Neural progenitor cell (in vitro differentiated cells): ENCODE measurements around the gene ZG16. TPM values are rescaled to one million over a fixed set of nuclear protein-coding genes. Genes with fewer than 3 reads are reported as not detected.

Experiments used
- DNase-seq: peaks from one replicate; pipeline ENCODE4 v3.0.0-alpha.2; 2016; ENCODE audit warnings: low spot score
- H2AFZ ChIP-seq: fragments of 200-600 bp; sonication (generic); replicated peaks from 2 replicates; pipeline ENCODE4 v1.6.1; 2016; ENCODE audit warnings: antibody characterized with exemption
- H3F3A ChIP-seq: fragments of 200-600 bp; sonication (generic); 2 replicates; pipeline ENCODE4 v1.6.1; 2016; ENCODE audit warnings: antibody characterized with exemption, low read depth
- H3K27ac ChIP-seq: fragments of 200-600 bp; sonication (generic); 2 replicates; pipeline ENCODE4 v1.5.1; 2016; ENCODE audit warnings: mild to moderate bottlenecking
- H3K27me3 ChIP-seq: fragments of 200-600 bp; sonication (generic); 2 replicates; pipeline ENCODE4 v1.6.1; 2016; ENCODE audit warnings: mild to moderate bottlenecking, moderate library complexity
- H3K36me3 ChIP-seq: fragments of 200-600 bp; sonication (generic); 2 replicates; pipeline ENCODE4 v1.5.1; 2016
- H3K4me1 ChIP-seq: fragments of 200-600 bp; sonication (generic); 2 replicates; pipeline ENCODE4 v1.6.1; 2016; ENCODE audit warnings: mixed run types
- H3K4me2 ChIP-seq: fragments of 200-600 bp; sonication (generic); 2 replicates; pipeline ENCODE4 v1.6.1; 2016
- H3K4me3 ChIP-seq: fragments of 200-600 bp; sonication (generic); 2 replicates; pipeline ENCODE4 v1.5.1; 2016
- H3K79me2 ChIP-seq: fragments of 200-600 bp; sonication (generic); 2 replicates; pipeline ENCODE4 v1.6.1; 2016; ENCODE audit warnings: low read depth
- H3K9ac ChIP-seq: fragments of 200-600 bp; sonication (generic); 2 replicates; pipeline ENCODE4 v1.6.1; 2016
- H3K9me3 ChIP-seq: fragments of 200-600 bp; sonication (generic); 2 replicates; pipeline ENCODE4 v1.5.1; 2016; ENCODE audit warnings: low read depth
- H4K20me1 ChIP-seq: fragments of 200-600 bp; sonication (generic); 2 replicates; pipeline ENCODE4 v1.6.1; 2016; ENCODE audit warnings: low read depth
- H3K27ac Mint-ChIP-seq: 3 replicates; pipeline ENCODE4 v1.8.0; 2021; ENCODE audit warnings: mixed read lengths
- H3K27me3 Mint-ChIP-seq: 2 replicates; pipeline ENCODE4 v1.8.0; 2022; ENCODE audit warnings: low read depth, mild to moderate bottlenecking, inconsistent platforms, moderate library complexity, mixed read lengths; ENCODE audit not compliant: insufficient read depth
- H3K36me3 Mint-ChIP-seq: 3 replicates; pipeline ENCODE4 v1.8.0; 2021; ENCODE audit warnings: mixed read lengths
- H3K4me1 Mint-ChIP-seq: 3 replicates; pipeline ENCODE4 v1.8.0; 2021; ENCODE audit warnings: mixed read lengths
- H3K4me3 Mint-ChIP-seq: 3 replicates; pipeline ENCODE4 v1.8.0; 2021; ENCODE audit warnings: mild to moderate bottlenecking, moderate library complexity, mixed read lengths
- H3K9me3 Mint-ChIP-seq: 3 replicates; pipeline ENCODE4 v1.8.0; 2020; ENCODE audit warnings: mixed read lengths
- EZH2 ChIP-seq: fragments of 200-600 bp; sonication (generic); IDR thresholded peaks from 2 replicates; pipeline ENCODE4 v1.6.1; 2017; ENCODE audit warnings: antibody characterized with exemption, mild to moderate bottlenecking, moderate library complexity
- EZH2phosphoT487 ChIP-seq: fragments of 200-600 bp; sonication (generic); IDR thresholded peaks from 2 replicates; pipeline ENCODE4 v1.6.1; 2017; ENCODE audit warnings: antibody characterized with exemption
- total RNA-seq: library from RNA; depleted of rRNA; stranded (reverse); fragments of >200 nt; gene quantifications from 2 replicates; pipeline ENCODE4 v1.2.3, GENCODE V29; 2015; ENCODE audit warnings: low replicate concordance
- TF ChIP-seq, protein P1 (sequence below): fragments of 200-600 bp; sonication (generic); IDR thresholded peaks from 2 replicates; pipeline ENCODE4 v1.5.1; 2017; ENCODE audit warnings: antibody characterized with exemption, mild to moderate bottlenecking

ZG16 gene
- total RNA-seq, 1 donor from 2014 or later = not detected

- H3K36me3 Mint-ChIP-seq = no peaks in the 10 kb centered on the region
- DNase-seq = no peak
- Histone ChIP-seq H3K4me1 (no peaks in the 10 kb centered on the region), H3K9ac (no peak overlapping the region), H3K27me3 (no peaks in the 10 kb centered on the region), H3K9me3 (no peaks in the 10 kb centered on the region), H3K36me3 (no peaks in the 10 kb centered on the region), H3K4me3 (no peak overlapping the region), H3F3A (no peaks in the 10 kb centered on the region), H3K27ac (no peak overlapping the region), H2AFZ (no peak overlapping the region), H4K20me1 (no peaks in the 10 kb centered on the region), H3K4me2 (no peak overlapping the region), H3K79me2 (no peaks in the 10 kb centered on the region)
- H3K4me3 Mint-ChIP-seq = no peak overlapping the region
- H3K9me3 Mint-ChIP-seq = no peaks in the 10 kb centered on the region
- no peak for TF ChIP-seq EZH2phosphoT487
- peaks cover 3% of the 10 kb centered on the region for H3K4me1 Mint-ChIP-seq
- H3K27ac Mint-ChIP-seq = peak overlapping the region; percentile 7
- H3K27me3 Mint-ChIP-seq = peaks cover 13% of the 10 kb centered on the region
Measured at GRCh38 chr16:29734786-29735185, 43.3 kb upstream of the ZG16 start.

- H3K27ac ChIP-seq = no peak overlapping the region
- no peaks in the 10 kb centered on the region for H3K79me2 ChIP-seq
- no peaks in the 10 kb centered on the region for H3K9me3 ChIP-seq
- no peak overlapping the region for H3K4me3 ChIP-seq
- H3K4me3 Mint-ChIP-seq = no peak overlapping the region
- no peaks in the 10 kb centered on the region for H3F3A ChIP-seq
- H2AFZ ChIP-seq = no peak overlapping the region
- H3K36me3 Mint-ChIP-seq = no peaks in the 10 kb centered on the region
- H4K20me1 ChIP-seq = no peaks in the 10 kb centered on the region
- H3K4me1 ChIP-seq = no peaks in the 10 kb centered on the region
- TF ChIP-seq, protein P1, sequence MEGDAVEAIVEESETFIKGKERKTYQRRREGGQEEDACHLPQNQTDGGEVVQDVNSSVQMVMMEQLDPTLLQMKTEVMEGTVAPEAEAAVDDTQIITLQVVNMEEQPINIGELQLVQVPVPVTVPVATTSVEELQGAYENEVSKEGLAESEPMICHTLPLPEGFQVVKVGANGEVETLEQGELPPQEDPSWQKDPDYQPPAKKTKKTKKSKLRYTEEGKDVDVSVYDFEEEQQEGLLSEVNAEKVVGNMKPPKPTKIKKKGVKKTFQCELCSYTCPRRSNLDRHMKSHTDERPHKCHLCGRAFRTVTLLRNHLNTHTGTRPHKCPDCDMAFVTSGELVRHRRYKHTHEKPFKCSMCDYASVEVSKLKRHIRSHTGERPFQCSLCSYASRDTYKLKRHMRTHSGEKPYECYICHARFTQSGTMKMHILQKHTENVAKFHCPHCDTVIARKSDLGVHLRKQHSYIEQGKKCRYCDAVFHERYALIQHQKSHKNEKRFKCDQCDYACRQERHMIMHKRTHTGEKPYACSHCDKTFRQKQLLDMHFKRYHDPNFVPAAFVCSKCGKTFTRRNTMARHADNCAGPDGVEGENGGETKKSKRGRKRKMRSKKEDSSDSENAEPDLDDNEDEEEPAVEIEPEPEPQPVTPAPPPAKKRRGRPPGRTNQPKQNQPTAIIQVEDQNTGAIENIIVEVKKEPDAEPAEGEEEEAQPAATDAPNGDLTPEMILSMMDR = peak; percentile 28
- TF ChIP-seq EZH2 (no peak), EZH2phosphoT487 (no peak)
- no peak overlapping the region for H3K27ac Mint-ChIP-seq
- H3K4me1 Mint-ChIP-seq = peaks cover 3% of the 10 kb centered on the region
- peak; percentile 17 for DNase-seq
- H3K9me3 Mint-ChIP-seq = no peaks in the 10 kb centered on the region
- no peak overlapping the region for H3K9ac ChIP-seq
- no peaks in the 10 kb centered on the region for H3K27me3 ChIP-seq
- H3K27me3 Mint-ChIP-seq = peaks cover 14% of the 10 kb centered on the region
- no peak overlapping the region for H3K4me2 ChIP-seq
- H3K36me3 ChIP-seq = no peaks in the 10 kb centered on the region
Measured at GRCh38 chr16:29736112-29736511, 41.9 kb upstream of the ZG16 start.

GRCh38 chr16:29736764-29737163 lies 41.3 kb upstream of the ZG16 start:
- no peak overlapping the region for H3K4me3 Mint-ChIP-seq
- Histone ChIP-seq H3K9me3 (no peaks in the 10 kb centered on the region), H3K4me2 (no peak overlapping the region), H3K27me3 (no peaks in the 10 kb centered on the region), H2AFZ (no peak overlapping the region), H3K4me1 (no peaks in the 10 kb centered on the region), H3K79me2 (no peaks in the 10 kb centered on the region), H3K36me3 (no peaks in the 10 kb centered on the region), H3K9ac (no peak overlapping the region), H4K20me1 (no peaks in the 10 kb centered on the region), H3K4me3 (no peak overlapping the region), H3K27ac (no peak overlapping the region), H3F3A (no peaks in the 10 kb centered on the region)
- peaks cover 3% of the 10 kb centered on the region for H3K4me1 Mint-ChIP-seq
- no peaks in the 10 kb centered on the region for H3K9me3 Mint-ChIP-seq
- no peaks in the 10 kb centered on the region for H3K36me3 Mint-ChIP-seq
- peaks cover 14% of the 10 kb centered on the region for H3K27me3 Mint-ChIP-seq
- H3K27ac Mint-ChIP-seq = no peak overlapping the region
- no peak for DNase-seq
- TF ChIP-seq, protein P1 = no peak
- TF ChIP-seq EZH2 = no peak

DNA sequence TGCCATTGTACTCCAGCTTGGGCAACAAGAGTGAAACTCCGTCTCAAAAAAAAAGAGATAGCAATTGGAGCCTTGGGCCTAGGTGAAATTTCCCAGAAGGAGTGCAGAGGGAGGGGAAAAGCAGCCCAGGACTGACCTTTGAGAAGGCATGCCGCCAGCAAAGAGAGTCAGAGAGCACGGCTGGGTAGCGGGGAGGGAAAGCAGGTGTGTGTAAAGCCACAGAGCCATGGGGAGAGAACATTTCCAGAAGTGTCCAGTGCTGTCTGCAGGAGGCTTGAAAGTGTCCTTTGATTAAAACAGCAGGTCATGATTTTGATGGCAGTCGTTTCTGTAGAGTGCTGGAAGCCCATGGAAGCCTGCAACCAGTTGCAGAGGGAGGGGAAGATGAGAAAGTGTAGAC lies 40.3 kb upstream of the ZG16 start:
- no peaks in the 10 kb centered on the region for H3K36me3 ChIP-seq
- no peak overlapping the region for H3K27ac ChIP-seq
- no peak for DNase-seq
- H3K4me1 ChIP-seq = no peaks in the 10 kb centered on the region
- H3K27me3 Mint-ChIP-seq = peaks cover 14% of the 10 kb centered on the region
- TF ChIP-seq EZH2phosphoT487 = no peak
- no peak for TF ChIP-seq EZH2
- TF ChIP-seq, protein P1 = no peak
- no peak overlapping the region for H3K4me3 ChIP-seq
- H3K4me3 Mint-ChIP-seq = no peak overlapping the region
- H3K27ac Mint-ChIP-seq = no peak overlapping the region
- no peaks in the 10 kb centered on the region for H3K9me3 ChIP-seq
- peaks cover 3% of the 10 kb centered on the region for H3K4me1 Mint-ChIP-seq
- H3K9me3 Mint-ChIP-seq = no peaks in the 10 kb centered on the region
- H3K9ac ChIP-seq = no peak overlapping the region
- H3F3A ChIP-seq = no peaks in the 10 kb centered on the region
- no peaks in the 10 kb centered on the region for H3K36me3 Mint-ChIP-seq
- H2AFZ ChIP-seq = no peak overlapping the region
- H3K79me2 ChIP-seq = no peaks in the 10 kb centered on the region
- H3K27me3 ChIP-seq = no peaks in the 10 kb centered on the region
- no peaks in the 10 kb centered on the region for H4K20me1 ChIP-seq
- no peak overlapping the region for H3K4me2 ChIP-seq
